NOMO-1 treated with dmso at 0.1 percent for 144 hours (cell line): ENCODE results near the gene NELL1.

Experiments
- DNase-seq: peaks from one replicate; lab custom pipeline; 2025; ENCODE audit not compliant: unreplicated experiment; lab: John Stamatoyannopoulos, UW

Gene NELL1

GRCh38 chr11:21301981-21302380 is 632.6 kb downstream of the NELL1 start:
- no peak for DNase-seq

- DNase-seq = no peak
Observed at GRCh38 chr11:21306739-21307358, 637.5 kb downstream of the NELL1 start.

- DNase-seq = no peak
Observed at GRCh38 chr11:21307874-21308273, 638.5 kb downstream of the NELL1 start.

DNA sequence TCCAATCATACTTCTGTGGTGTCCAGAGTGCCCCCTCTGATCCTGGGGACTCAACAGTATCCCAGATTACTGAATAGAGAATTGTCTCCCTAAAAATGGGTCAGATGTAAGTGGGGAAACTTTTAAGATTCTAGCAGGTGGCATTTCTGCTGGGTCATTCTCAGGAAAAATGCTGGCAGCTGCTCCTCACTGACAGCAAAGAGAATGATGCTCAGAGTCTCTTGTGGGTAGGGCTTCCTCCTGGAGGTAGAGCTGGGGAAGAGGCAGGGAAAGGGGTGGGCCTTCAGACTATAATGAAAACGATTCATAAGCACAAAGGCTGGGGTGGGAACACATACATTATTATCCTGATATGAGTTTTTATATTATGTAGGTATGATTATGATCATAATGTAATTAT is 647.2 kb downstream of the NELL1 start:
- no peak for DNase-seq

GRCh38 chr11:21321072-21321471 is 651.7 kb downstream of the NELL1 start:
- no peak for DNase-seq

DNA sequence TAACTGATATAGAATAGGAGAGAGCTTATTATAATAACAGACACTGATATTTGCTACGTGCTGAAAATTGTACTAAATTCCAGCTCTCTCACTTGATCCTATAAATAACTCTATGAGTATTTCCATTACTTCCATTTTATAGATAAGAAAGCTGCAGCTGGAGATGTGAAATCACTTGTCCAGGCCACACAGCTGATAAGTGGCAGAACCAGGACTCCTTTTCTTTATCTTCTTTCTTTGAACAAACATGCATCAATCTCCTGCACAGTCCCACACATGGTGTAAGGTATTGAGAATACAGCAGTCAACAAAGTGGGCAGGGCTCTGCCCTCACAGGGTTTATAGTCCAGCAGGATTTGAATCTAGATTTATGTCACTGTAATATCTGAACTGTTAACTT is 652.1 kb downstream of the NELL1 start:
- DNase-seq = no peak

DNA sequence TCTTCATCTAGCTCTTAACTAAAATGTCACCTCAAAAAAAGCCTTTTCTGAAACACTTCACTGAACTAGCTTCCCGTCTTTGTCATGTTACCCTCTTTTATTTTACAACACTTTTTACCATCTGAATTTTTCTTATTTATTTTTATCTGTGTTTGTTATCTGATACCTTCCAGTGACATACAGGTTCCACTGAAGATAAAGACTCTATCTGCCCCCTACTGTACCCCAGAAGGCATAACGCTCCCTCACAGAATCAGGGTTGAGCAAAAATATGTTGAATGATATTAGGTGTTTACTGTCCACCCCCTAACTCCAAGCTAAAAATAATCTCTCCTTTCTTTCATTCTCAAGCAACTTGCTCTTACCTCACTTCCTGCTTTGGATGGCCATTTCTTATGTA is 654.2 kb downstream of the NELL1 start:
- no peak for DNase-seq

- no peak for DNase-seq
Observed at GRCh38 chr11:21343204-21343603, 673.8 kb downstream of the NELL1 start.

DNA sequence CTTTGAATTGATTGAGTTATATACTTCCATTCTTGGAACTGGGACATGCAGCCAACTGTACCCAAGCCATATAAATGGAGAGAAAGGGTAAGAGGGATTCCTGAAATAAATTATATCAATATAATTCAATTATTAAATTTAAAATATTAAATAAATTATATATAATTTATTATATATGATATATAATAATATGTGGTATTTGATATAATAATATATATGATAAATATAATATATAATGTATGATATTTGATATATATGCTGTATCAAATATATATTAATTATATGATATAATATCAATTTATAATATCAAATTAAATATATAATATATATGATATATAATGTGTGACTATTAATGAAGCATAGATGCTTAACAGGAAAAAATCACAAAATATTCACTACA is 677.0 kb downstream of the NELL1 start:
- DNase-seq = no peak

DNA sequence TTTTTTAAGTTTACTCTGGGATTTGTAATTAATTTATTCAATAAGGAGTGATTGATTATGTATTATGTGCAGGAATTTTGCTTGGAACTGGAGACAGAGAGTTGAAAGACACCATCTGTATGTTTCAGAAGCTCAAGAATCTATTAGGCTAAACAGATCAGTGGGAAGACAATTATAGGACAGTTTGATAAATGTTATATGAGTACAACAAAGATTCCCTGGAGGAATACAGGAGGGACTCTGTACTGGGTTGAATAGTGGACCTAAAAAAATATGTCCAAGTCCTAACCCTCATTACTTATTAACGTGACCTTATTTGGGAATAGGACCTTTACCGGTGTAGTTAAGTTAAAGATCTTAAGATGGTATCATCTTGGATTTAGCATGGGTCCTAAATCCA is 681.2 kb downstream of the NELL1 start:
- no peak for DNase-seq

GRCh38 chr11:21353425-21353824 is 684.0 kb downstream of the NELL1 start:
- no peak for DNase-seq

- no peak for DNase-seq
Observed at GRCh38 chr11:21364866-21365624, 695.7 kb downstream of the NELL1 start.

DNA sequence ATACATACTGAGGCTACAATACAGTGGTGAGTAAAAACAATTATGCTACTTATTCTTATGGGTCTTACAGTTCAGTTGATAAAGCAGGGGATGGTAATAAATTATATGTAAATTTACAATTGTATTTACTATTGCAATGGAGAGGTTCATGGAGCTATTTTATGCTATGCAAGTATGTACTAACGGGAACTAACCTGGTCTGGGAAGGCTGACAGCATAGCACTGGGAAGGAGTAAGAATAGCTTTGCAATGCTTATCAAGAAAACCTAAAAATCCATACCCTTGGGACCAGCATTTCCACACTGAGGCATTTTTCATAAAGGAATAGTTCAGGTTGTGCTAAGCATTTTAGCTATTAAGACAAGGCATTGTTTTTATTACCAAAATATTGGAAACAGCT is 700.6 kb downstream of the NELL1 start:
- no peak for DNase-seq

DNA sequence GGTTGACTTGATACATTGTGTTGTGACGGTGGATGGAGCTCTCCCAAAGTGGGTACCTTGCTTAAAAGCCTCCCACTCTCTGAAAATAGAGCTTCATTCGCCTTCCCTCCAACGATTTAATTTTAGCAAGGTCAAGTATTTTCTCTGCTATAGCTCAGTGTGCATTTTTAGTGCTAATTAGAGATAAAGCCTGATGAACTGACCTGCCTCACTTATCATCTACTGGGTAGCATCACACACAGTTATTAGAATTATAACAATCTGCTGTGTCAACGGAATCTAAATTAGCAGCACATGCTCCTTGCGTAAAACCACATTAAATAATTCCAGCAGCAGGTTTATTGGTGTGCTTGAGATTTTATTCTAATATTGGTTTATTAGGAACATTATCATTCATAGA is 701.7 kb downstream of the NELL1 start:
- DNase-seq = no peak

DNA sequence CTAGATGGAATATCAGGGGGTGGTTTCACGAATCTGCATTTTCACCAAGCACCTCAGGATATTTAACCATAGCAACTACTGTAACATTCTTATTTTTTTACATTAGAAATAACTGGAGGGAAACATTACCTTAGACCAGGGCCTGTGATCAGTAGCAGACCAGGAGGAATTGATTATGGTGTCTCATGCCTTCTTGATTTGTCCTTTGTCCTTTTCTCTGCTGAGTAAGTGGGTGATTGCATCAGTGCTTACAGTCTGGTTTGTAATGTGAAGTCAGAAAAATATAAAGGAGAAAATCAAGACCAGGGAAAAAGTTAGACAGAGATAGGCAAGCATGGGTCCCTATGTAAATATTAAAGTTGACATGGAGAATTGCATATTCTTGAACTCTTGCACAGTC is 703.3 kb downstream of the NELL1 start:
- no peak for DNase-seq

GRCh38 chr11:21374376-21374775 is 705.0 kb downstream of the NELL1 start:
- DNase-seq = no peak

DNA sequence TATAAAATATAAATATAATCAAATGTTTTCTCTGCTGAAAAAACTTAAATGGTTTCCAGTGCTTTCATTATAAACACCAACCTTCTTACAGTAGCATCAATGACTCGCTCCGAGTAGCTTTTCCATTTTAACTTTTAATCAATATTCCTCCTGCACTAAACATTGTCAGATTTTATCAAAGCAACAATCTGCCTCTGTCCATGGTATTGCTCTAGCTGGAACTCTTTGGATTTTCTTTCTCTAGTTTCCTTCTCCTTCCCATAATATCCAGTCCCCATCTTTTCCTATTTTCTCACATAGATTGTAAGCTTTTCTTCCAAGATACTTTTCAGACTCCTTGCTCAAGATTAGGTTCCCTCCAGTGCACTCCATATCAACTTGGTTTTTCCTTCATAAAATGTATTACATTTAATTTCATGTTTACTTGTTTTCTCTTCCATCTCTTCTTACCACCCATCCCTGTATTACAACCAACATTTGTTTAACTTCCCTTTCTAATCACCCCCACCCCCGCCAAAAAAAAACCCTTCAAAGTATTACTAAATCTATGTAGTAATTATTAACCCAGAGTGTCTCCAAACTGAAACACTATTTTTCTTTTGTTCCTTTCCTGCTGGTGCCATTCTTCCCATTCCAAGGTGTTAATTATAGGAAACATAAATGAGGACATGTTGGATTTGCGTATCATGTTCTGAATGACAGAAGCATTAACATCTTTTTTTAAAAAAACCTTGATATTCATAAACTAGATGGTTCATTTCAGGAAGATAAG is 716.5 kb downstream of the NELL1 start:
- DNase-seq = no peak

GRCh38 chr11:21390430-21390829 is 721.0 kb downstream of the NELL1 start:
- no peak for DNase-seq

DNA sequence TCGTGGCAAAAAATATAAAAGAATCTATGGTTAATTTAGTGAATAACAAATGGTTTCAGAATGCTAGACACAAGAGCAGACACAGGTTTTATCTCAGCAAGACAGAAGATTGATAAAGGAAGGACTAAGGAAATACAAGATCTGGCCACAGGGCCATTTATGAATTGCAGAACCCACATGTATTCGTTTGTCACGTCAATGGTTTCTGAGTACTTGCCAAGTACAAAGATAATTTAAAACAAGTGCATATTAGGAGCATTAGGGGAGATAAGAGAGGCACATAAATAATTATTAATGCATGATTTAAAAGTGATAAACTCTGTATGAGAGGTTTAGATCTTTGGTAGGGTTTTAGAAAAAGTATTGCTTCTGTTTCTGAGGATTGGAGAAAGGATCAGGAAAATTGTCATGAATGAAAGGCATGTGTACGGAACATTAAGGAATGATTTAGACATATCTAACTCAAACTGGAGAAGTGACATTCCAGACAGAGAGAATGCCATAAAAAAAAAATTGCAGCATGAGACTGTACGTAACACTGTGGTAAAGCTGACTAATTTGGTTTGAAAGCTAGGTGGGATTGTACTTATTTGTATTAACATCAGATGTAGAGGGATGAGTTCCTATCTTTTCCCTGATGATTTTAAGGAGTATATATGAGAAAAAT is 727.1 kb downstream of the NELL1 start:
- no peak for DNase-seq

DNA sequence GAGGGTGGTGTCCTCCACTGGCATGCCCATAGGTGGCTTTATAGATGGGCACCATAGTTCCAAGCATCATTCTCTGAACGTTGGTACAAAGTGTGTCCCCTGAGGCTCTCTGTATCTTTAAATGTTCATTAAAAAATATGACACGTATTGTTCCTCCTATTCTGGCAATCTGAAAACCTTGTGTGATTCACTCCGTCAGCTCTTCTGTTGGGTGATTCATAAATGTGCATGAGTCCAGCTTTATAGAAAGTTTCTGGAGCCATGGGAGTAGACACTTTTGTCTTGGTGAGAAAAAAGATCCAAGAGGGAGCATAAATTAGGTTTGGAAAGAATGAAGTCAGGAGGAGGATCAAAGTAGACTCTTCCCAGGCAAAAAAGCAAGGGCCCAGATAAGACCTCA is 728.8 kb downstream of the NELL1 start:
- no peak for DNase-seq

GRCh38 chr11:21401496-21401895 is 732.1 kb downstream of the NELL1 start:
- no peak for DNase-seq

DNA sequence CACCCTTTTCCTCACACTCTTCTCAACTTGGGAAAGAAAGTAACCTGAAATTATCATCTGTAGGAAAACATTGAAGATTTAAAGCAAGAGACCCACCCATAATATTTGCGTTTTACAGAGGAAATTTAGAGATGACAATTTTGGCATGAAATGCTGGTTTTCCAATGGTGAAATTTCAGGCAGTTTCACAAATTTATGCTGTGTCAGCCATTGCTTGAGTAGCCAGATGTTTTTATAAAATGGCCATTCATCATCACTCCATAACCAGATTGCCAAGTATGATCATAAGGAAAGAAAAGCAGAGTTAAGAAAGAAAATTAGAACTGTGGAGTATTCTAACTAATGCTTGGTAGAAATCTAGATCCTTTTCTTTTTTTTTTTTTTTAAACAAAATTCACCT is 732.9 kb downstream of the NELL1 start:
- no peak for DNase-seq
